ENCODE data around the gene CAMK4. TPM values are rescaled to one million over a fixed set of nuclear protein-coding genes. Genes with fewer than 3 reads are reported as not detected.

Gene CAMK4
- total RNA-seq, 1 experiment from 2014 or later, result 6.3 TPM

DNA sequence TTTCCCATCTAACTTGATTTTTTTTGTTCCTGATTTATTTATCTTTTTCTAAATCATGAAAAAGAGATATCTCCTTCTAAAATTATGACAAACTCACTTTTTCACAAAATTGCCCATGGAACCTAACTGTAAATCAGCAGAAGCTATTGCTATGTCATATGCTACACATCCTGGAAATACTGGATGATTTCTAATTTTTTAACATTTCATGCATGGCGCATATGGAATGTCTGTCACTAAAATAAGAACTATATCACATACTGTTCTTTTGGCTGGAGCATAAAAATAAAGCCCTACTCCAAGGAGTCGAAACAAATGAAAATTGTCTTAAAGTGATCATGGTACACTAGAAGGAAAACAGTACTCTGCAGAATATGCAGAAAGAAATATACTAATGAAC lies 60.6 kb downstream of the CAMK4 start:
- Histone ChIP-seq H2AFZ (ENCODE audit: low read length) (no peak overlapping the region), H3K9me3 (ENCODE audit: control insufficient read depth, low read depth, low read length) (no peaks in the 10 kb centered on the region)

More for the DNA sequence above, 60.6 kb downstream of the CAMK4 start:
- no peaks in the 10 kb centered on the region for H4K20me1 ChIP-seq (ENCODE audit: control insufficient read depth, insufficient read depth, insufficient read length)
- Mint-ChIP-seq H3K4me1 (no peaks in the 10 kb centered on the region), H3K27ac (no peak overlapping the region), H3K9me3 (no peaks in the 10 kb centered on the region), H3K27me3 (ENCODE audit: low read depth) (no peaks in the 10 kb centered on the region), H3K36me3 (ENCODE audit: insufficient read depth in 1 of 3, low read depth in 3 of 3) (no peaks in the 10 kb centered on the region), H3K4me3 (no peak overlapping the region)
- no peak overlapping the region for H2BK120ac ChIP-seq (ENCODE audit: low read depth, low read length, poor library complexity, severe bottlenecking)
- no peaks in the 10 kb centered on the region for H3K27me3 ChIP-seq (ENCODE audit: insufficient read depth, low read length)
- no peak overlapping the region for H3K4me2 ChIP-seq (ENCODE audit: insufficient read depth, insufficient read length, low read length)
- no peak overlapping the region for H4K91ac ChIP-seq (ENCODE audit: insufficient read length, low read depth, low read length)
- H4K5ac ChIP-seq (ENCODE audit: insufficient read length, low read depth, low read length), result no peak overlapping the region
- no peak overlapping the region for H4K8ac ChIP-seq (replicated peaks; ENCODE audit: insufficient read length, low read depth, low read length)
- H3K27ac ChIP-seq (ENCODE audit: insufficient read length, low read depth, low read length), result no peak overlapping the region
- no peak overlapping the region for H3K4ac ChIP-seq (ENCODE audit: low read depth, low read length)
- no peaks in the 10 kb centered on the region for H3K4me1 ChIP-seq (ENCODE audit: insufficient read depth, low read length)
- no peak overlapping the region for H3K14ac ChIP-seq (ENCODE audit: insufficient read depth, low read length)
- H3T11ph ChIP-seq (ENCODE audit: low read length), result no peak overlapping the region
- no peaks in the 10 kb centered on the region for H3K79me1 ChIP-seq (ENCODE audit: insufficient read depth, low read depth, low read length, poor library complexity, severe bottlenecking)
- no peak overlapping the region for H3K56ac ChIP-seq (ENCODE audit: insufficient read length, low read depth, low read length)
- H2AK5ac ChIP-seq (ENCODE audit: insufficient read length, low read length), result no peak overlapping the region
- no CpG with 5 or more reads among the region's 2 CpGs for WGBS (ENCODE audit: extremely low coverage, insufficient read length, low lambda C conversion rate)
- no peak overlapping the region for H2BK5ac ChIP-seq (ENCODE audit: insufficient read length, low read length)
- H2BK15ac ChIP-seq (ENCODE audit: low read depth, low read length), result no peak overlapping the region
- no peak overlapping the region for H3K18ac ChIP-seq (ENCODE audit: insufficient read length, low read depth, low read length)
- H3K79me2 ChIP-seq (ENCODE audit: insufficient read depth, low read length), result no peaks in the 10 kb centered on the region
- DNase-seq, result no peak
- H3K23me2 ChIP-seq (ENCODE audit: insufficient read length, low read depth, low read length, poor library complexity, severe bottlenecking), result no peaks in the 10 kb centered on the region
- H2BK20ac ChIP-seq (ENCODE audit: low read depth, low read length, poor library complexity, severe bottlenecking), result no peak overlapping the region
- TF ChIP-seq, protein P1, sequence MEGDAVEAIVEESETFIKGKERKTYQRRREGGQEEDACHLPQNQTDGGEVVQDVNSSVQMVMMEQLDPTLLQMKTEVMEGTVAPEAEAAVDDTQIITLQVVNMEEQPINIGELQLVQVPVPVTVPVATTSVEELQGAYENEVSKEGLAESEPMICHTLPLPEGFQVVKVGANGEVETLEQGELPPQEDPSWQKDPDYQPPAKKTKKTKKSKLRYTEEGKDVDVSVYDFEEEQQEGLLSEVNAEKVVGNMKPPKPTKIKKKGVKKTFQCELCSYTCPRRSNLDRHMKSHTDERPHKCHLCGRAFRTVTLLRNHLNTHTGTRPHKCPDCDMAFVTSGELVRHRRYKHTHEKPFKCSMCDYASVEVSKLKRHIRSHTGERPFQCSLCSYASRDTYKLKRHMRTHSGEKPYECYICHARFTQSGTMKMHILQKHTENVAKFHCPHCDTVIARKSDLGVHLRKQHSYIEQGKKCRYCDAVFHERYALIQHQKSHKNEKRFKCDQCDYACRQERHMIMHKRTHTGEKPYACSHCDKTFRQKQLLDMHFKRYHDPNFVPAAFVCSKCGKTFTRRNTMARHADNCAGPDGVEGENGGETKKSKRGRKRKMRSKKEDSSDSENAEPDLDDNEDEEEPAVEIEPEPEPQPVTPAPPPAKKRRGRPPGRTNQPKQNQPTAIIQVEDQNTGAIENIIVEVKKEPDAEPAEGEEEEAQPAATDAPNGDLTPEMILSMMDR (conservative IDR thresholded peaks at IDR 0.05), result no peak
- H3K23ac ChIP-seq (ENCODE audit: insufficient read length, low read depth, low read length), result no peak overlapping the region
- H3K9ac ChIP-seq (ENCODE audit: extremely low read depth, insufficient read length, low read length), result no peak overlapping the region
- H2BK12ac ChIP-seq (ENCODE audit: insufficient read length, low read depth, low read length), result no peak overlapping the region
